IMR-90 (cell line): ENCODE data around the gene ZCCHC14. TPM values are rescaled to one million over a fixed set of nuclear protein-coding genes. Genes with fewer than 3 reads are reported as not detected.

Source experiments
- ATAC-seq: fragments of 200-7000 bp; cut with Tn5 transposase; 2 replicates; pipeline ENCODE4 v1.9.1; 2020; ENCODE audit warnings: low read depth, mild to moderate bottlenecking, moderate library complexity
- BruUV-seq: library from RNA; stranded (reverse); fragments of 400-500 nt; replicated peaks from 2 replicates; lab custom pipeline; 2021; lab: Mats Ljungman, UMichigan
- CTCF ChIA-PET: fragments of 300-600 bp; formaldehyde crosslinking; extraction: SDS; loops from one replicate; lab custom pipeline; 2021; ENCODE audit warnings: antibody characterized with exemption; lab: Yijun Ruan, JAX
- POLR2A ChIA-PET: fragments of 300-600 bp; sonication (Branson Sonifier 250); formaldehyde crosslinking; loops from one replicate; lab custom pipeline; 2022; ENCODE audit warnings: antibody characterized with exemption; ENCODE audit not compliant: unreplicated experiment; lab: Charles Lee
- DNase-seq: peaks from one replicate; pipeline ENCODE4 v3.0.0; 2013
- H2AFZ ChIP-seq: replicated peaks from 2 replicates; pipeline ENCODE3; 2013; ENCODE audit warnings: low read length, mild to moderate bottlenecking; ENCODE audit not compliant: poor library complexity
- H2AK5ac ChIP-seq: 2 replicates; pipeline ENCODE4 v1.6.1; 2013; ENCODE audit warnings: low read depth, low read length, inconsistent platforms
- H2AK9ac ChIP-seq: replicated peaks from 2 replicates; pipeline ENCODE3; 2013; ENCODE audit warnings: mild to moderate bottlenecking, low read depth, low read length, moderate library complexity; ENCODE audit not compliant: poor library complexity
- H2BK120ac ChIP-seq: 2 replicates; pipeline ENCODE4 v1.6.1; 2013; ENCODE audit warnings: low read depth, low read length, inconsistent platforms
- H2BK15ac ChIP-seq: 3 replicates; pipeline ENCODE4 v1.6.1; 2013; ENCODE audit warnings: low read depth, low read length, inconsistent platforms
- H2BK20ac ChIP-seq: 2 replicates; pipeline ENCODE4 v1.6.1; 2013; ENCODE audit warnings: low read depth, mild to moderate bottlenecking, inconsistent platforms, low read length, moderate library complexity
- H2BK5ac ChIP-seq: 2 replicates; pipeline ENCODE4 v1.6.1; 2013; ENCODE audit warnings: mild to moderate bottlenecking, low read depth, low read length, inconsistent platforms; ENCODE audit not compliant: poor library complexity, severe bottlenecking
- H3K14ac ChIP-seq: replicated peaks from 2 replicates; pipeline ENCODE4 v1.6.1; 2013; ENCODE audit warnings: low read depth, low read length, inconsistent platforms
- H3K18ac ChIP-seq: 2 replicates; pipeline ENCODE4 v1.6.1; 2013; ENCODE audit warnings: low read depth, low read length, control low read depth
- H3K23ac ChIP-seq: 2 replicates; pipeline ENCODE4 v1.6.1; 2013; ENCODE audit warnings: low read depth, low read length, inconsistent platforms
- H3K27ac ChIP-seq: 2 replicates; pipeline ENCODE4 v1.5.1; 2013; ENCODE audit warnings: mild to moderate bottlenecking, control low read depth, low read length; ENCODE audit not compliant: insufficient read depth
- H3K27me3 ChIP-seq: 2 replicates; pipeline ENCODE4 v1.6.1; 2013; ENCODE audit warnings: low read length; ENCODE audit not compliant: control insufficient read depth, insufficient read depth
- H3K36me3 ChIP-seq: 2 replicates; pipeline ENCODE4 v1.6.1; 2013; ENCODE audit warnings: low read length, mixed read lengths; ENCODE audit not compliant: control insufficient read depth, insufficient read depth
- H3K4ac ChIP-seq: 2 replicates; pipeline ENCODE4 v1.6.1; 2013; ENCODE audit warnings: low read depth, low read length, inconsistent platforms
- H3K4me1 ChIP-seq: 2 replicates; pipeline ENCODE4 v1.6.1; 2013; ENCODE audit warnings: low read length, mixed read lengths; ENCODE audit not compliant: control insufficient read depth, insufficient read depth
- H3K4me2 ChIP-seq: 2 replicates; pipeline ENCODE4 v1.6.1; 2013; ENCODE audit warnings: low read depth, mild to moderate bottlenecking, control low read depth, low read length, moderate library complexity
- H3K4me3 ChIP-seq: 2 replicates; pipeline ENCODE4 v1.5.1; 2013; ENCODE audit warnings: low read depth, mild to moderate bottlenecking, control low read depth, low read length, moderate library complexity; ENCODE audit not compliant: insufficient read depth
- H3K56ac ChIP-seq: 2 replicates; pipeline ENCODE4 v1.6.1; 2013; ENCODE audit warnings: low read length, inconsistent platforms; ENCODE audit not compliant: insufficient read depth; ENCODE audit errors: extremely low read depth
- H3K79me1 ChIP-seq, 2 experiments: 2 replicates each; pipeline ENCODE4 v1.6.1; 2013; ENCODE audit warnings: low read length in 2 of 2, inconsistent platforms in 1 of 2, low read depth in 1 of 2
- H3K9ac ChIP-seq: 2 replicates; pipeline ENCODE4 v1.6.1; 2013; ENCODE audit warnings: low read depth, low read length, control low read depth
- H3K9me1 ChIP-seq: 2 replicates; pipeline ENCODE4 v1.6.1; 2013; ENCODE audit warnings: low read length, inconsistent platforms; ENCODE audit not compliant: insufficient read depth
- H3K9me3 ChIP-seq: 2 replicates; pipeline ENCODE4 v1.6.1; 2013; ENCODE audit warnings: low read length; ENCODE audit not compliant: control insufficient read depth, insufficient read depth
- H4K20me1 ChIP-seq: 2 replicates; pipeline ENCODE4 v1.6.1; 2013; ENCODE audit warnings: low read length, inconsistent platforms; ENCODE audit not compliant: insufficient read depth
- H4K5ac ChIP-seq: 2 replicates; pipeline ENCODE4 v1.6.1; 2013; ENCODE audit warnings: mild to moderate bottlenecking, low read depth, low read length, control low read depth
- H4K8ac ChIP-seq, 2 experiments: 2 replicates each; pipeline ENCODE4 v1.6.1; 2013; ENCODE audit warnings: low read depth in 2 of 2, low read length in 2 of 2, control low read depth in 1 of 2, inconsistent platforms in 1 of 2
- H4K91ac ChIP-seq: 2 replicates; pipeline ENCODE4 v1.6.1; 2013; ENCODE audit warnings: low read depth, low read length, inconsistent platforms; ENCODE audit not compliant: insufficient read depth
- BHLHE40 ChIP-seq: fragments of 150-350 bp; IDR thresholded peaks from 2 replicates; pipeline ENCODE4 v1.6.1; 2016; ENCODE audit warnings: mild to moderate bottlenecking, low read depth, low read length
- CEBPB ChIP-seq: IDR thresholded peaks from 2 replicates; pipeline ENCODE4 v1.6.1; 2012; ENCODE audit warnings: low read depth, low read length, improper control_type of control experiment
- FOS ChIP-seq: fragments of 150-350 bp; IDR thresholded peaks from 2 replicates; pipeline ENCODE4 v1.6.1; 2016; ENCODE audit warnings: low read depth, low read length
- MAFK ChIP-seq: IDR thresholded peaks from 2 replicates; pipeline ENCODE4 v1.6.1; 2012; ENCODE audit warnings: low read depth, low read length, improper control_type of control experiment
- MAZ ChIP-seq: IDR thresholded peaks from 2 replicates; pipeline ENCODE4 v1.6.1; 2012; ENCODE audit warnings: low read depth, mild to moderate bottlenecking, low read length, improper control_type of control experiment, moderate library complexity, borderline replicate concordance
- NFE2L2 ChIP-seq: fragments of 150-350 bp; IDR thresholded peaks from 2 replicates; pipeline ENCODE4 v1.6.1; 2016; ENCODE audit warnings: low read depth, mild to moderate bottlenecking, low read length
- RAD21 ChIP-seq: IDR thresholded peaks from 2 replicates; pipeline ENCODE4 v1.6.1; 2012; ENCODE audit warnings: low read length, improper control_type of control experiment
- WGBS, 2 experiments: methylation state at CpG; one replicate each; pipeline versions ENCODE4 v1.1.5 to v1.1.7; 2013; ENCODE audit warnings: missing lambda C conversion rate in 2 of 2; ENCODE audit not compliant: insufficient read length in 1 of 2; ENCODE audit errors: extremely low coverage in 2 of 2; 5-methylcytosine and 5-hydroxymethylcytosine counted together
- dilution Hi-C: fragments of 300-500 bp; cut with HindIII; formaldehyde crosslinking; loops from one replicate; pipeline ENCODE4 v1.14.3; 2018; ENCODE audit warnings: low sequenced_read_pairs; ENCODE audit not compliant: unreplicated experiment
- in situ Hi-C: fragments of 300-500 bp; cut with MboI; formaldehyde crosslinking; loops from 3 replicates; pipeline ENCODE4 v1.14.3; 2019; ENCODE audit warnings: low sequenced_read_pairs, inconsistent platforms, mixed read lengths
- intact Hi-C: fragments of 100-400 bp; cut with micrococcal nuclease; formaldehyde crosslinking; loops from 2 replicates; pipeline ENCODE4 v1.10.0; 2022
- polyA plus RNA-seq, 3 experiments: library from polyadenylated mRNA; depleted of rRNA; stranded (reverse); fragments of >200 nt; gene quantifications; 2 replicates each; pipeline ENCODE4 v1.2.3, GENCODE V29; 2012; ENCODE audit warnings: low replicate concordance in 1 of 3
- total RNA-seq: library from RNA; depleted of rRNA; stranded (reverse); fragments of >200 nt; gene quantifications from 2 replicates; pipeline ENCODE4 v1.2.3, GENCODE V29; 2012
- TF ChIP-seq, protein P1 (sequence below): fragments of 150-350 bp; IDR thresholded peaks from 2 replicates; pipeline ENCODE4 v1.6.1; 2016; ENCODE audit warnings: low read depth, mild to moderate bottlenecking, low read length, moderate library complexity, borderline replicate concordance

Gene ZCCHC14
- total and polyA plus RNA-seq, 2 of the 4 experiments (the other 2 are of a cell fraction) = 2.5 to 5.3 TPM

DNA sequence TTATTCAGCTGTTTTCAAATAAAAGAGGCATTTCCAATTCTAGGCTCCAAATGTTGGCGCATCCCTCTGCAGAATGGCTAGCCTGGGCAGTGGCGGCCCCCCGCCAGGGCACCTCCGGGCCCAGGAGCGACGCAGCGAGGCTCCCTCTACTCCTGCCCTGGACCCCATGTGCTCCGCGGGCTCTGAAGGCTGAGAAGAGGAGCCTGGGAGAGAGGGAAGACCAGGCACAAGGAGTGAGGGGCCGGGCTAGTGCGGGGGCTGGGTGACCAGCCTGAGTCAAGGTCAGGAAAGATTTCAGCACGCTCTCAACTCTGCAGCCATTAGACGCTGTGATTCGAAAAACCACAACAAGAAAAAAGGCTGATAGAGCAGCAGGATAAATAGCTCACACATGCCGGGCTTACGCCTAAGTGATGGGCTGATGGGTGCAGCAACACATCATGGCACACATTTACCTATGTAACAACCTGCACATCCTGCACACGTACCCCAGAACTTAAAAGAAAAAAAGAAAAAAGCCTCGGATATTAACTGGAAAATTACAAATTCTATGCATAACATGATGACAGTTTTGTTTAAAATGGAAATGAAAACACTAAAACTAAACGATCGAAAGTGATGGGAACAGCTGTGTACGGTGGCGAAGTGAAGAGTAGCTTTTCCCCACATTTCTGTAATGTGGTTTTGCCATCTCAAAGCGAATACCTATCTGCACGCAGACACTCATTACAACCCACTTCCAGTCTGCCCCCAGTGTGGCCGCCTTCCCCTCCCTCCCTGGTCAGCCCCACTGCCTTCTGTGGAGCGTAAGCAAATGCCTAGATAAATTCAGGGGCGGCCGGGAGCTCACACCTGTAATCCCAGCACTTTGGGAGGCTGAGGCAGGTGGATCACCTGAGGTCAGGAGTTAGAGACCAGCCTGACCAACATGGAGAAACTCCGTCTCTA is 56.3 kb downstream of the ZCCHC14 start:
- Histone ChIP-seq H3K9me3 (no peaks in the 10 kb centered on the region), H3K79me1 (peaks cover 20 to 84% of the 10 kb centered on the region in 2 experiments; a peak in 3 of 4 replicates), H3K4me1 (peaks cover 26% of the 10 kb centered on the region), H2BK20ac (0 out of 2 replicates have a peak overlapping the region, but pooled peaks have one; percentile 50), H2BK120ac (peak overlapping the region; percentile 32; the same call in 1 of the 2 replicates), H3K14ac (peak overlapping the region; percentile 69; the same call in 1 of the 2 replicates), H2BK15ac (no peak overlapping the region; the same call in 2 of the 3 replicates), H4K91ac (no peak overlapping the region), H3K9ac (no peak overlapping the region), H2BK5ac (peak overlapping the region; percentile 14), H4K20me1 (peaks cover 44% of the 10 kb centered on the region), H3K4me2 (peak overlapping the region; percentile 66), H2AK9ac (no peak overlapping the region), H3K4ac (peak overlapping the region; percentile 41), H2AK5ac (peak overlapping the region; percentile 10; the same call in 1 of the 2 replicates), H3K56ac (no peak overlapping the region; the same call in 1 of the 2 replicates), H3K18ac (peak overlapping the region; percentile 57), H3K36me3 (peaks cover 3% of the 10 kb centered on the region; the same call in 1 of the 2 replicates), H3K27me3 (no peaks in the 10 kb centered on the region), H4K8ac (no peak overlapping the region), H3K4me3 (no peak overlapping the region), H2AFZ (peak overlapping the region; percentile 3), H4K5ac (no peak overlapping the region), H3K27ac (peak overlapping the region; percentile 47), H3K23ac (peak overlapping the region; percentile 75; the same call in 1 of the 2 replicates), H3K9me1 (peaks cover 23% of the 10 kb centered on the region)
- ATAC-seq (peak; percentile 39; the same call in 1 of the 2 replicates), DNase-seq (peak; percentile 47)
- POLR2A ChIA-PET = no interaction called here
- TF ChIP-seq FOS = no peak
- TF ChIP-seq, protein P1, sequence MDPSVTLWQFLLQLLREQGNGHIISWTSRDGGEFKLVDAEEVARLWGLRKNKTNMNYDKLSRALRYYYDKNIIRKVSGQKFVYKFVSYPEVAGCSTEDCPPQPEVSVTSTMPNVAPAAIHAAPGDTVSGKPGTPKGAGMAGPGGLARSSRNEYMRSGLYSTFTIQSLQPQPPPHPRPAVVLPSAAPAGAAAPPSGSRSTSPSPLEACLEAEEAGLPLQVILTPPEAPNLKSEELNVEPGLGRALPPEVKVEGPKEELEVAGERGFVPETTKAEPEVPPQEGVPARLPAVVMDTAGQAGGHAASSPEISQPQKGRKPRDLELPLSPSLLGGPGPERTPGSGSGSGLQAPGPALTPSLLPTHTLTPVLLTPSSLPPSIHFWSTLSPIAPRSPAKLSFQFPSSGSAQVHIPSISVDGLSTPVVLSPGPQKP = no peak
- TF ChIP-seq MAFK = no peak
- TF ChIP-seq NFE2L2 = no peak
- TF ChIP-seq CEBPB = no peak
- TF ChIP-seq RAD21 = 0 out of 2 replicates have a peak, but pooled peaks have one; percentile 4
- TF ChIP-seq MAZ = 0 out of 2 replicates have a peak, but pooled peaks have one; percentile 29
- TF ChIP-seq BHLHE40 = peak; percentile 41; the same call in 1 of the 2 replicates
- WGBS, 2 experiments = no CpG with 5 or more reads among the region's 29 CpGs
- BruUV-seq = no TSS peak
- intact Hi-C loops = no loop called here
- dilution Hi-C loops = no loop called here
- in situ Hi-C loops = no loop called here
- CTCF ChIA-PET = interaction anchor here (1.0 to 1.5 kb wide), 3 partner anchors 9 to 134 kb away, joined by 4 read pairs; no protein-coding TSS in a partner anchor
